Left ventricle myocardium superior (tissue), 1 donor: Measurements from ENCODE around the gene DNER. TPM values are rescaled to one million over a fixed set of nuclear protein-coding genes. Genes with fewer than 3 reads are reported as not detected.
"Not testable (repeated sequence)": the region's sequence is repeated elsewhere in the genome, so short reads cannot be mapped to it uniquely, and the experiment has no call there.

Experiments used
- ATAC-seq: fragments of 200-7000 bp; cut with Tn5 transposase; one replicate; pipeline ENCODE4 v1.9.1; 2020; ENCODE audit warnings: mild to moderate bottlenecking, moderate library complexity
- DNase-seq: peaks from one replicate; pipeline ENCODE4 v3.0.0-alpha.2; 2020
- intact Hi-C: fragments of 100-400 bp; cut with micrococcal nuclease; formaldehyde crosslinking; loops from one replicate; pipeline ENCODE4 v1.11.0; 2022
- total RNA-seq: library from RNA; stranded (reverse); fragmentation: NEBNext Ultra II Directional; extraction: Animal tissue kit (Norgen Biotek cat#: 25700); gene quantifications from one replicate; pipeline ENCODE4 v1.2.1, GENCODE V29; 2021
- donor health status: DM: no; HTN: yes; CAD: no; lungs with severe emphysema.

Gene DNER
- total RNA-seq, 1 donor from 2014 or later: 1.6 TPM

- DNase-seq, ATAC-seq, intact Hi-C loops: not testable (repeated sequence)
These were observed 8.8 kb upstream of the DNER start for GRCh38 chr2:229723192-229723591.

GRCh38 chr2:229719926-229720647 is 5.7 kb upstream of the DNER start:
- intact Hi-C loops: no loop called here

GRCh38 chr2:229718057-229718456 is 3.7 kb upstream of the DNER start:
- intact Hi-C loops: no loop called here
- ATAC-seq: no peak
- no peak for DNase-seq

More at GRCh38 chr2:229719926-229720647, 5.7 kb upstream of the DNER start:
- DNase-seq: no peak
- no peak for ATAC-seq

GRCh38 chr2:229715895-229716507 is 1.6 kb upstream of the DNER start:
- intact Hi-C loops: no loop called here
- DNase-seq: no peak
- ATAC-seq: no peak

DNA sequence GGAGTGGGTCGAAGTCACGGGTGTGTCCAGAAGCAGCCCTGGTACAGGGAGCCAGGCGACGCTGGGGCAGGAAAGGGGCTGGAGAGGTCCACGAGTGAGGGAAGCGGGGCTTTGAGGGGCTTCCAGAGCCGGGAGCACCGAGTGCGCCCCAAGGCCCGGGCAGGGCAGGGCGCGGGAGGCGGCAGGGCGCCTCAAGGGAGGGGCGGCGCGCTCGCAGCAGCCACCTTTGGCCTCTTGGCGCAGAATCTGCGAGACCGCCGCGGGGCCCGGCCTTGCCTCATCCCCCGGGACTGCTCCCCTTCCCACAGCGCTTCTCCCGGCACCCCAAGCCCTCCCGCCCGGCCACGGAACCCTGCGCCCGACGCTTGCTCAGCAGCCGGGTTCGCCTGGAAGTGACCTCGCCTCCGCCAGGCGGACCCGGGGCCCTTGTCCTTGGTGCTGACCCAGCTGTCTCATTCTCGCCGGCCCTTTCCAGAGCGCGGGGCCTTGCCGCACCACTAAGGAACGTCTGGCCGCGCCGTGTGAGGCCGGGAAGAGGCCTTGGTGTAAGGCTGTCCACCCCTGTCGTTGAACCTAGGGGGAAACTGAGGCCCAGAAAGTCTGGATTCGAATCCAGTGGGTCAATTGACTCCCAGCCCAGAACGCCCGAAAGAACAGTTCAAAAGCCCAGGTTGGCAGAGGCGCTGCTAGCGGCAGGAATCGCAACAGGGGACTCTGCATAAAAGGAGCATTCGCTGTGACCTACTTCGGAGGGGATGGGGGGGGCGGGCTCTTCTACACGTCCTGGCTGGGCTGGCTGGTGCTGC is 584 bp upstream of the DNER start:
- ATAC-seq (peak; percentile 93), DNase-seq (peak; percentile 69)
- intact Hi-C loops: no loop called here

DNA sequence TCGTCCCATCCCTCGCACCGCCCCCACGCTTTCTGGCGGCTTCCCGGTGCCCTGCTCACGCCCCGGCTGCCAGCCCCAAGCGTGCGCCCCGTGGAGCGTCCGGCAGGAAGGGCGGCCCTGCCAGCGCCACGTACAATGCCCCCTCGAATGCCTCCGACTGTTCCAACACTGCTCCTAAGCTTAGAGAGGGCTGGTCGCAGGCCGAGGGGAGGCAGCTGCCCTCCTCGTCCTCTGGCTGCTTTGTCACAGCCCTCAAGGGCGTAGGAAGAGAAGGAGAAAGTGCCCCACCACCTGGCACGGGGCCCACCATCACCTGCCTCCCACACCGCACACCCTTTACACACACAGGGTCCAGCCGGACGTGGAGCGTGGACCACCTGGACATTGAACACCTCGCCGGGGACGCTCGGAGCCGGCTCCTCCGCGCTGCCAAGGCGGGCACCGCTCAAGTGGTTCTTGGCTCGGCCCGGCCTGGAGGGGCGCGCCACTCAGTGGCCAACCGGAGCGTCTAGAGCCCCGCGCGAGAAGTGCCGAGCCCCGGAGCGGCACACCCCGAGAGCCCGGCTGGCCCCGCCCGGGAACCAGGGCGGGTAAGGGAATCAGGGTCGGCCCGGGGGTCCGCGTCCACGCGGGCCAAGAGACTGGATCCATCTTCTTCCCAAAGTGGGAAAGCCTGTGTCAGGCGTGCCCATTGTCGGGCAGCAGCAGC is 830 bp downstream of the DNER start:
- intact Hi-C loops: no loop called here
- DNase-seq (peak; percentile 28), ATAC-seq (peak; percentile 48)

DNA sequence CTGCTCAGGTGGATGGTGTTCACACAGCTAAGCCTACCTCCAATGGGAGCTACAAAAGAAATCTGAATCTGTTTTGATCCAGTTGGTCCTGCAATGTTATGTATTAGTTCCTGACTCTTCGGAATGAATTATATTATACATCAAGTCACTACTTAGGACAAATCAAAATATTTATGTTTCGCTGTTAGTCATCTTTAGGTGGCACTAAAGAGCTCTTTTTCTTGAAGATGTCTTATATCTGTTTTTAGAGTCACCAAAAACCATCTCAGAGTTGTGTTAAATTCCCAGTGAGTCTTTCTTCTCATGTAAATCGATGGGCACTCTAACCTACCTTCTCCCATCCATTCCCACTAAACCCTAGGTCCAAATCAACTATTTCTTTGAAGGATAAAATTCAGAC is 2.2 kb downstream of the DNER start:
- ATAC-seq (no peak), DNase-seq (no peak)
- intact Hi-C loops: no loop called here

- ATAC-seq (no peak), DNase-seq (no peak)
- intact Hi-C loops: no loop called here
These were observed 6.0 kb downstream of the DNER start for GRCh38 chr2:229708335-229708734.

DNA sequence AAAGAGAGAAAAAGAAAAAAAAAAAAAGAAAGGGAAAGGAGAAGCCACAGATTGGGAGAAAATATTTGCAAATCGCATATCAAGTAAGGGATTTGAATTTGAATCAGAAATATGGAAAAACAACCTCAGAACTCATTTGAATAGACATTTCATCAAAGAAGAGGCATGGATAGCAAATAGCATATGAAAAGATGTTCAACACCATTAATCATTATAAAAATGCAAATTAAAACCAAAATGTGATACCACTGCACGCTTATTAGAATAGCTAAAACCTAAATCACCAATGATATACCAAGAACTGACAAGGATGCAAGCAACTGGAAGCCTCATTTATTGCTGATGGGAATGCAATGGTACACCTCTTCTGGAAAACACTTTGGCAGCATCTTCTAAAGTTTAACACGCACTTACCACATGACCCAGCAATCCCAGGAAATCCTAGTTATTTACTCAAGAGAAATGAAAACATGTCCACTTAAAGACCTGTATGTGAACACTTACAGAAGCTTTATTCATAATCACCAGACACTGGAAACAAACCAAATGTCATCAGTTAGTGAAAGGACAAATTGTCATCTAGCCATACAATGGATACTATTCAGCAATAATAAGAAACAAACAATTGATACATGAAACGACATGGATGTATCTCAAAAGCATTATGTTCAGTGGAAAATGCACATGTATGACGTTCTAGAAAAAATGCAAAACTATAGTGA is 10.3 kb downstream of the DNER start:
- intact Hi-C loops: no loop called here
- ATAC-seq: no peak
- no peak for DNase-seq

GRCh38 chr2:229701716-229702115 is 12.6 kb downstream of the DNER start:
- intact Hi-C loops: no loop called here
- no peak for DNase-seq
- ATAC-seq: no peak

DNA sequence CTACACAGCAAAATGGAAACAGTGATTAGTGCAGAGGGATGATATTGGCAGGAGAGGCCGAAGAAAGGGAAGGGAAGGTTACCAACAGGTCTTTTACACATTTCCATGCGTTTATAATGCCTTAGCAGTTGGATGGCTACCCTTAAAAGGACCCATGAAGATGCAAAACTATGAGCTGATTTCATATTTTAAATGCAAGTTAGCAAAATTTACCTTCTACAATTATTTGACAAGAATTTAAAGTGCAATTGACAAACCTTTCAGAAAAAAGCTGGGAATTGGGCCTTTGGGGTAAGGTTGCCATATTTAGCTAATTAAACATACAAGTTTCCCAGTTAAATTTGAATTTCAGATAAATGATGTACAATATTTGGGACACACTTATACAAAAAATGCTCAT is 13.3 kb downstream of the DNER start:
- ATAC-seq (no peak), DNase-seq (no peak)
- intact Hi-C loops: no loop called here

DNA sequence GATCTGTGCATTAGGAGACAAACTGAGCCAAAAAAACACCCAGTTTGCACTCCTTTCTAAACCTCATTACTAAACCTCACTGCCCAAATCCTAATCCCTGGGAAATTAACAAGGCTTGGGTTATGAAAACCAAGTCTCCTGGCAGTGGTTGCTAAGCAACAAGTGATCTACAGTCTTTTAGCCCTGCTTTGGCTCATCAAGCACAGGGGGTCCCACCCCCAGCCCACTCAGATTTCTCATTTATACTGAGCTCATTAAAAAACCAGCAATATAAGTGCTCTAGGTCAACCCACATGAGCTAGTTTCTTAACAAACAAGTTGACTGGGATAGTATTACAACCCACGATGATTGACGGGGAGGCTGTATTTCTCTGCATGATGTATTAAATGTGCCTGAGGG is 18.4 kb downstream of the DNER start:
- ATAC-seq (no peak), DNase-seq (no peak)
- intact Hi-C loops: no loop called here

DNA sequence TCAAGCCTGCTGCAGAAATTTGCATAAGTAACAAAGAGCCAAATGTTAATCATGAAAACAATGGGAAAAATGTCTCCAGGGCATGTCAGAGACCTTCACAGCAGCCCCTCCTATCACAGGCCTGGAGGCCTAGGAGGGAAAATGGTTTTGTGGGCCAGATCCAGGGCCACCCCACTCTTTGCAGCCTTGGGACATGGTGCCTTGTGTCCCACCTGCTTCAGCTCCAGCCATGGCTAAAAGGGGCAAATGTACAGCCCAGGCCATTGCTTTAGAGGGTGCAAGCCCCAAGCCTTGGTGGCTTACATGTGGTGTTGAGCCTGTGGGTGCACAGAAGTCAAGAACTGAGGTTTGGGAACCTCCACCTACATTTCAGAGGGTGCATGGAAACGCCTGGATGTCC is 20.5 kb downstream of the DNER start:
- ATAC-seq, intact Hi-C loops, DNase-seq: not testable (repeated sequence)

DNA sequence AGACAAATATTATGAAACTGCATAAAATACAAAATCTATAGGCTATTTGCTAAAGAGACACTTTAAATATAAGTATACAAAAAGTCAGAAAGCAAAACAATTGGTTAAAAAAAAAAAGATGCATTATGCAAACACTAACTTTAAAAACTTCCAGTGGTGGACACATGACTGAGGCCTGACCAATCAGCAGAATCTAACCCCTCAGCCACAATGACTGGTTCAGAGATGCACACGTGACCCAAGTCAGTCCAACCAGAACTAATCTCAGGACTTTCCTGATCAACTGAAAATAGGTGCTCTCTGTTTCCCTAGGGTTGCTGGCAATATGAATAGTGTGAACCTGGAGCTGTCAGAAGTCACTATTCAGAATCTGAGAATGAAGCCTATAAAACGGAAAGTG is 22.7 kb downstream of the DNER start:
- ATAC-seq: no peak
- DNase-seq: no peak
- intact Hi-C loops: no loop called here

GRCh38 chr2:229689307-229689839 is 25.0 kb downstream of the DNER start:
- DNase-seq (no peak), ATAC-seq (no peak)
- intact Hi-C loops: no loop called here

DNA sequence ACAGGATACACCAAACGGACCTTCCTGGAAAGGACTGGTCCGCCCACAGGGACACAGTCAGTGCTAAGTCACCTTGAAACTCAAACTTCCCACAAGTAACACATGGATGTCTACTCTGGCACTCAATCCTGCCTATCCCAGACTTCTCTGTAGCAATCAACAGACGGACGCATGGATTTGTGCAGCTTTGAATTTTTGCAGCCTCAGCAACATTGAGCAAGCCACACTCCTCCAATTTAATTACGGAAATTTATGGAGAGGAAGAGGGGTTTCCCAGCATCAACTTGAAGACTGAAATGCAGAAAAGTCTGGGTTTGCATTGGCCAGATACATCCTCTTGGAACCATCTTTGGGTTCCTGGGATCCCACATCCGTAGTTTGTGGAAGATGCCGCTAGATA is 26.2 kb downstream of the DNER start:
- intact Hi-C loops: no loop called here
- DNase-seq (no peak), ATAC-seq (no peak)

DNA sequence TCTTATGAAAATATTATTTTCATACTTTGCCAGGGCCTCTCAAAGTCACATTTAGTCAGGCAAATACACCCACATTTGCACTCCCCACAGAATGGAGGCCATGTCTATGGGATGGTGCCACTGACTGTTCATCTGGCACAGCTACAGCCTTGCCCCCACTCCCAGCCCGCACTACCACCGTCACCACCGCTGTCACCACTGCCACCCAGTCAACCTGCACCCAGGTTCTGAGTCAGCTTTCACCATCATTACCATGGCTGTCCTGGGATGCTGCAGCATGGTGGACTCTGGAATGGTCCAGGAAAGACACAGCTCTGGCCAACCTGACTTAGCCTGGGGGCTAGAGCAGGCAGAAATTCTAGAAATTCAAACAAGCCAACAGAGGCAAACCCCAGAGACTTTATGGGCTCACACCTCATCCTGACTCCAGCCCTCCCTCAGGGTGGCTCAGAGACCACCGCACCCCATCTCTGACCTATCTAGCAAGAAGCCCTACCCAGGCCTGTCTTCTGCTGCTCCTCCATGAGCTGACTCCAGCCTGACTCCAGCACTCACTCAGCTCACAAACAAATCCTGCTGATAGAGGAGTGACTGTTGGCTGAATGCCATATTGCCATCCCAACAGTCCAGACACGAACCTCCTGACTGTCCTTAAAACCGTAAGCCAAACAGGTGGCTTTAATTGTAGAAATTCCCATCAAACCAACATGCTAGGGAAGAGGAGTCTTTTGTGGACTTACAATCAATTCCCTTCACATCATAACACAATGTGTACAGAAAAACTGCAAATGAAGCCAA is 28.0 kb downstream of the DNER start:
- ATAC-seq: no peak
- no peak for DNase-seq
- intact Hi-C loops: no loop called here

DNA sequence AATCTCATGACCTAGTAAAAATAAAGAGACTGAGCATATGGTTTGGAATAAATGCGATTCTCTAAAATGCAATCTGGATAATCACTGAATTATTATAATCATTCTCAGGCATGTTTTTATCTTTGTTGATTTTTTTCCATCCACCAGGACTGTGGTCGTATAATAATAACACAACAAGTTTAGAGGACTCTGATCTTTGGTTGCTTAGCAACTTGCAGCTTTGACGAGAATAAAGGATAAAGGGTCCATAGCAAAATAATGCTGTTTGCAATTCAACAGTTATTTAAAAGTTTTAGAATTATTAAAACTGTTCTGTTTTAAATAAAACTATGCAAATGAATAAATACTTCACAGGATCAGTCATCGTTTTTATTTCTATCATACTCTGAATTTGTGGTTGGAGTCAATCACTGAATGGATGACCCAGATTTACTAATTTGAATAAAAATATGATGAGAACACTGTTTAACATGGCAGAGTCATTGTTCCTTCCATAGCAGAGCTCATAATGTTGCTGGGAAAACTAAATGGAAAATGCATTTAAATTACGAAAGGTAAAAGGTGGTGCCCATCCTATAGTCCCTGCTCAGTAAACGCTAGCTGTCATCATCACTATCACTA is 29.3 kb downstream of the DNER start:
- intact Hi-C loops: no loop called here
- ATAC-seq (no peak), DNase-seq (no peak)
